GM18526 (cell line): ENCODE data around the gene IQGAP3.
A peak's percentile ranks its signal among the peaks of the same experiment; 100 is the strongest.

Source experiments
- POLR2A ChIP-seq: IDR thresholded peaks from 3 replicates; pipeline ENCODE4 v1.6.1; 2011; ENCODE audit not compliant: insufficient read length; ENCODE audit errors: extremely low read depth

The IQGAP3 gene

GRCh38 chr1:156493154-156493631, 79.2 kb downstream of the IQGAP3 start:
- TF ChIP-seq POLR2A, result no peak

- TF ChIP-seq POLR2A, result peak; percentile 34
These were observed 79.7 kb downstream of the IQGAP3 start for GRCh38 chr1:156492591-156493080.

GRCh38 chr1:156492013-156492590, 80.3 kb downstream of the IQGAP3 start:
- TF ChIP-seq POLR2A, result peak; percentile 14

GRCh38 chr1:156491151-156491949, 81.0 kb downstream of the IQGAP3 start:
- peak; percentile 58 for TF ChIP-seq POLR2A

- TF ChIP-seq POLR2A, result peak; percentile 23
These were observed 81.8 kb downstream of the IQGAP3 start for GRCh38 chr1:156490401-156491032.

- TF ChIP-seq POLR2A, result peak; percentile 29
These were observed 82.5 kb downstream of the IQGAP3 start for GRCh38 chr1:156489935-156490293.

GRCh38 chr1:156489166-156489934, 83.0 kb downstream of the IQGAP3 start:
- TF ChIP-seq POLR2A, result peak; percentile 58

GRCh38 chr1:156488566-156489165, 83.7 kb downstream of the IQGAP3 start:
- peak; percentile 25 for TF ChIP-seq POLR2A

- TF ChIP-seq POLR2A, result peak; percentile 15
These were observed 84.5 kb downstream of the IQGAP3 start for GRCh38 chr1:156487862-156488261.

- no peak for TF ChIP-seq POLR2A
These were observed 85.7 kb downstream of the IQGAP3 start for GRCh38 chr1:156486421-156487344.

- no peak for TF ChIP-seq POLR2A
These were observed 86.4 kb downstream of the IQGAP3 start for GRCh38 chr1:156485984-156486383.

GRCh38 chr1:156484480-156485058, 87.8 kb downstream of the IQGAP3 start:
- no peak for TF ChIP-seq POLR2A

- no peak for TF ChIP-seq POLR2A
These were observed 89.0 kb downstream of the IQGAP3 start for GRCh38 chr1:156483397-156483796.
